ENCODE data around the gene COLQ. TPM values are rescaled to one million over a fixed set of nuclear protein-coding genes. Genes with fewer than 3 reads are reported as not detected.
"Not testable (repeated sequence)": the region's sequence is repeated elsewhere in the genome, so short reads cannot be mapped to it uniquely, and the experiment has no call there.

The COLQ gene
- total RNA-seq, 6 experiments from 2014 or later, result 0.25 to 1.2 (median 0.83) TPM

GRCh38 chr3:15491143-15491542 lies 30.4 kb downstream of the COLQ start:
- no peaks in the 10 kb centered on the region for H3K36me3 ChIP-seq
- WGBS (ENCODE audit: insufficient coverage, low coverage, low lambda C conversion rate, missing lambda C conversion rate), result 93% methylated on average over 8 of the region's 8 CpGs
- DNase-seq (no peak), ATAC-seq (no peak)
- H3K4me3 ChIP-seq, result no peak overlapping the region
- intact Hi-C loops (cut with DNase I), result no loop called here
- no peaks in the 10 kb centered on the region for H3K9me3 ChIP-seq
- no peaks in the 10 kb centered on the region for H3K4me1 ChIP-seq
- no peaks in the 10 kb centered on the region for H3K27me3 ChIP-seq
- TF ChIP-seq, protein P1, sequence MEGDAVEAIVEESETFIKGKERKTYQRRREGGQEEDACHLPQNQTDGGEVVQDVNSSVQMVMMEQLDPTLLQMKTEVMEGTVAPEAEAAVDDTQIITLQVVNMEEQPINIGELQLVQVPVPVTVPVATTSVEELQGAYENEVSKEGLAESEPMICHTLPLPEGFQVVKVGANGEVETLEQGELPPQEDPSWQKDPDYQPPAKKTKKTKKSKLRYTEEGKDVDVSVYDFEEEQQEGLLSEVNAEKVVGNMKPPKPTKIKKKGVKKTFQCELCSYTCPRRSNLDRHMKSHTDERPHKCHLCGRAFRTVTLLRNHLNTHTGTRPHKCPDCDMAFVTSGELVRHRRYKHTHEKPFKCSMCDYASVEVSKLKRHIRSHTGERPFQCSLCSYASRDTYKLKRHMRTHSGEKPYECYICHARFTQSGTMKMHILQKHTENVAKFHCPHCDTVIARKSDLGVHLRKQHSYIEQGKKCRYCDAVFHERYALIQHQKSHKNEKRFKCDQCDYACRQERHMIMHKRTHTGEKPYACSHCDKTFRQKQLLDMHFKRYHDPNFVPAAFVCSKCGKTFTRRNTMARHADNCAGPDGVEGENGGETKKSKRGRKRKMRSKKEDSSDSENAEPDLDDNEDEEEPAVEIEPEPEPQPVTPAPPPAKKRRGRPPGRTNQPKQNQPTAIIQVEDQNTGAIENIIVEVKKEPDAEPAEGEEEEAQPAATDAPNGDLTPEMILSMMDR (IDR thresholded peaks at IDR 0.05), result no peak
- no peak for TF ChIP-seq POLR2A (IDR thresholded peaks at IDR 0.05)
- H3K27ac ChIP-seq, result no peak overlapping the region

DNA sequence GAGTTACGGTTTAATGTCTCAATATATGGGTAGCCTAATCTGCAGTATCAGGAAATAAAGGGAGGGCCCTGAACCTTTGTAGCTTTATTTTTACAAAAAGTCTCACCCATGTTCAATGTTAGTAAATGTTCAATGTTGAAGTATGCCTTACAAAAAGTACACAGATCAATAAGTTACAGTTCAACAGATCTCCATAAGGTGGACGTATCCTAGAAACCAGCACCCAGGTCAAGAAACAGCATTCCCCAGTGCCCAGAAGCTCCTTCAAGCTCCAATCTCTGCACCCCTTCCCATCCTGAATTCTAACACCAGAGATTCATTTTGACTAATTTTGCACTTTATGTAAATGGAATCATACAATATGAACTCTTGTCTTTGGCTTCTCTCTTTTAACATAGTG lies 31.3 kb downstream of the COLQ start:
- Histone ChIP-seq H3K27ac (no peak overlapping the region), H3K27me3 (no peaks in the 10 kb centered on the region), H3K4me3 (no peak overlapping the region), H3K9me3 (no peaks in the 10 kb centered on the region), H3K36me3 (no peaks in the 10 kb centered on the region), H3K4me1 (no peaks in the 10 kb centered on the region)
- intact Hi-C loops (cut with DNase I), result no loop called here
- 41% methylated on average over 2 of the region's 2 CpGs for WGBS (ENCODE audit: insufficient coverage, low coverage, low lambda C conversion rate, missing lambda C conversion rate)
- DNase-seq (no peak), ATAC-seq (peak in 2 of 4 donors; percentile 15 to 30)
- TF ChIP-seq, protein P1 (IDR thresholded peaks at IDR 0.05), result no peak
- TF ChIP-seq POLR2A (IDR thresholded peaks at IDR 0.05), result no peak

DNA sequence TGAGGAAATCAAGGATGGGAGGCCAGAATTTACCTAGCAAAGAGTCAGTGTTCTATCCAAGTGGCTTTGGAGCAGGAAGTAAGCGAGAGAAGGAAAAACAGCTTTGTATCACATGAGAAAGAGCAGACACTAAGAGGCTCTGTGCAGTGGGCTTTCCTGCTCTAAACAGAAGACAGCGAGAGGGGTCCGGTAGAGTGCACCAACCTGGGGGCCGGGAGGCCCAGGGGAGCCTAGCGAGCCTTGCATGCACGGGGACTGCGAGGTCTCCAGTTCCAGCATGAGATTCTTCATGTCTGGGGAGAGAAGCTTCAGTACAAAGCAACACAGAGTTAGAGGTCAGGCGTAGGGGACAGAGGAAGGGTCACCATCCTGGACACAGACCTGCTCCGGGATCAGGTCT lies 33.5 kb downstream of the COLQ start:
- TF ChIP-seq POLR2A (IDR thresholded peaks at IDR 0.05), result no peak
- TF ChIP-seq, protein P1 (IDR thresholded peaks at IDR 0.05), result no peak
- no peaks in the 10 kb centered on the region for H3K4me1 ChIP-seq
- no peak overlapping the region for H3K27ac ChIP-seq
- no peaks in the 10 kb centered on the region for H3K9me3 ChIP-seq
- no peak for DNase-seq
- H3K27me3 ChIP-seq, result no peaks in the 10 kb centered on the region
- WGBS (ENCODE audit: insufficient coverage, low coverage, low lambda C conversion rate, missing lambda C conversion rate), result 97% methylated on average over 6 of the region's 9 CpGs
- ATAC-seq, result no peak
- H3K36me3 ChIP-seq, result no peaks in the 10 kb centered on the region
- intact Hi-C loops (cut with DNase I), result no loop called here
- H3K4me3 ChIP-seq, result no peak overlapping the region

- no peaks in the 10 kb centered on the region for H3K9me3 ChIP-seq
- intact Hi-C loops (cut with DNase I), result no loop called here
- ATAC-seq (no peak), DNase-seq (no peak)
- no peaks in the 10 kb centered on the region for H3K4me1 ChIP-seq
- no peaks in the 10 kb centered on the region for H3K27me3 ChIP-seq
- no peak overlapping the region for H3K27ac ChIP-seq
- TF ChIP-seq, protein P1 (IDR thresholded peaks at IDR 0.05), result no peak
- no peak for TF ChIP-seq POLR2A (IDR thresholded peaks at IDR 0.05)
- 90% methylated on average over 3 of the region's 4 CpGs for WGBS (ENCODE audit: insufficient coverage, low coverage, low lambda C conversion rate, missing lambda C conversion rate)
- no peaks in the 10 kb centered on the region for H3K36me3 ChIP-seq
- no peak overlapping the region for H3K4me3 ChIP-seq
These were observed 34.5 kb downstream of the COLQ start for GRCh38 chr3:15486979-15487378.

- Histone ChIP-seq H3K36me3 (no peaks in the 10 kb centered on the region), H3K4me3 (no peak overlapping the region), H3K9me3 (no peaks in the 10 kb centered on the region), H3K4me1 (no peaks in the 10 kb centered on the region), H3K27me3 (no peaks in the 10 kb centered on the region), H3K27ac (no peak overlapping the region)
- TF ChIP-seq, protein P1 (IDR thresholded peaks at IDR 0.05), result no peak
- no peak for TF ChIP-seq POLR2A (IDR thresholded peaks at IDR 0.05)
- ATAC-seq, result no peak
- WGBS (ENCODE audit: insufficient coverage, low coverage, low lambda C conversion rate, missing lambda C conversion rate), result 94% methylated on average over 2 of the region's 2 CpGs
- no peak for DNase-seq
- intact Hi-C loops (cut with DNase I), result no loop called here
These were observed 35.5 kb downstream of the COLQ start for GRCh38 chr3:15486020-15486419.

- DNase-seq; H3K27me3 ChIP-seq; H3K4me3 ChIP-seq; H3K36me3 ChIP-seq; intact Hi-C loops (cut with DNase I); H3K27ac ChIP-seq; ATAC-seq; H3K4me1 ChIP-seq; H3K9me3 ChIP-seq: not testable (repeated sequence)
- 88% methylated on average over 6 of the region's 6 CpGs for WGBS (ENCODE audit: insufficient coverage, low coverage, low lambda C conversion rate, missing lambda C conversion rate)
These were observed 37.0 kb downstream of the COLQ start for GRCh38 chr3:15484551-15484950.
